Esophagus squamous epithelium (tissue), 5 donors: ENCODE measurements around the gene C3orf62. TPM values are rescaled to one million over a fixed set of nuclear protein-coding genes. Genes with fewer than 3 reads are reported as not detected.
A peak's percentile ranks its signal among the peaks of the same experiment; 100 is the strongest.

ENCODE experiments used
- DNase-seq: peaks from one replicate; lab custom pipeline; 2025; lab: John Stamatoyannopoulos, UW
- H3K27ac ChIP-seq, 4 donors: fragments of 200-600 bp; sonication (generic); one replicate each; pipeline ENCODE4 v1.5.1; 2016 to 2019; ENCODE audit warnings: mild to moderate bottlenecking in 1 of 4
- H3K27me3 ChIP-seq, 4 donors: fragments of 200-600 bp; sonication (generic); 1 replicate in 3 of 4; 2 replicates in 1 of 4; pipeline versions ENCODE4 v1.5.1 to v1.6.0; 2017 to 2021; ENCODE audit warnings: antibody characterized with exemption in 1 of 4
- H3K36me3 ChIP-seq, 3 donors: fragments of 200-600 bp; sonication (generic); one replicate each; pipeline ENCODE4 v1.5.1; 2016 to 2019
- H3K4me1 ChIP-seq, 3 donors: fragments of 200-600 bp; sonication (generic); one replicate each; pipeline ENCODE4 v1.5.1; 2017 to 2019
- H3K4me3 ChIP-seq, 4 donors: fragments of 200-600 bp; sonication (generic); 1 replicate in 3 of 4; 2 replicates in 1 of 4; pipeline ENCODE4 v1.5.1; 2016 to 2019; ENCODE audit warnings: mild to moderate bottlenecking in 2 of 4, moderate library complexity in 1 of 4
- H3K9me3 ChIP-seq, 3 donors: fragments of 200-600 bp; sonication (generic); one replicate each; pipeline ENCODE4 v1.5.1; 2016 to 2019
- POLR2A ChIP-seq, 4 donors: fragments of 450-650 bp; IDR thresholded peaks; one replicate each; pipeline ENCODE4 v1.6.1; 2017; ENCODE audit warnings: antibody characterized with exemption in 4 of 4, mild to moderate bottlenecking in 4 of 4, moderate library complexity in 3 of 4
- whole genome bisulfite sequencing, 2 donors: methylation state at CpG; one replicate each; pipeline ENCODE4 v1.1.5; 2018; 5-methylcytosine and 5-hydroxymethylcytosine counted together
- intact Hi-C: fragments of 100-400 bp; cut with DNase I; formaldehyde crosslinking; loops from one replicate; pipeline ENCODE4 v1.15.0; 2022
- total RNA-seq, 4 donors: library from RNA; depleted of rRNA; stranded (reverse); fragments of >200 nt; gene quantifications; one replicate each; pipeline ENCODE4 v1.1.0, GENCODE V29; 2016
- TF ChIP-seq, protein P1 (sequence below), 6 experiments: fragments of 450-650 bp in 4 of 6; fragments of 200-600 bp in 2 of 6; sonication (generic) in 2 of 6; IDR thresholded peaks; one replicate each; pipeline ENCODE4 v1.5.1; 2016 to 2019; ENCODE audit warnings: antibody characterized with exemption in 6 of 6, mild to moderate bottlenecking in 4 of 6, moderate library complexity in 4 of 6
- donor health status: DM: yes; HTN: yes; CAD: no.

The C3orf62 gene
- total RNA-seq, 4 donors from 2014 or later, result 1.8 to 3.6 (median 3.0) TPM

- no peaks in the 10 kb centered on the region for H3K27me3 ChIP-seq
- H3K9me3 ChIP-seq, result no peaks in the 10 kb centered on the region
- peaks cover 0 to 33% (median 3%) of the 10 kb centered on the region in 3 donors for H3K4me1 ChIP-seq
- H3K36me3 ChIP-seq, result no peaks in the 10 kb centered on the region
- no peak for TF ChIP-seq POLR2A (IDR thresholded peaks at IDR 0.05)
- TF ChIP-seq, protein P1, sequence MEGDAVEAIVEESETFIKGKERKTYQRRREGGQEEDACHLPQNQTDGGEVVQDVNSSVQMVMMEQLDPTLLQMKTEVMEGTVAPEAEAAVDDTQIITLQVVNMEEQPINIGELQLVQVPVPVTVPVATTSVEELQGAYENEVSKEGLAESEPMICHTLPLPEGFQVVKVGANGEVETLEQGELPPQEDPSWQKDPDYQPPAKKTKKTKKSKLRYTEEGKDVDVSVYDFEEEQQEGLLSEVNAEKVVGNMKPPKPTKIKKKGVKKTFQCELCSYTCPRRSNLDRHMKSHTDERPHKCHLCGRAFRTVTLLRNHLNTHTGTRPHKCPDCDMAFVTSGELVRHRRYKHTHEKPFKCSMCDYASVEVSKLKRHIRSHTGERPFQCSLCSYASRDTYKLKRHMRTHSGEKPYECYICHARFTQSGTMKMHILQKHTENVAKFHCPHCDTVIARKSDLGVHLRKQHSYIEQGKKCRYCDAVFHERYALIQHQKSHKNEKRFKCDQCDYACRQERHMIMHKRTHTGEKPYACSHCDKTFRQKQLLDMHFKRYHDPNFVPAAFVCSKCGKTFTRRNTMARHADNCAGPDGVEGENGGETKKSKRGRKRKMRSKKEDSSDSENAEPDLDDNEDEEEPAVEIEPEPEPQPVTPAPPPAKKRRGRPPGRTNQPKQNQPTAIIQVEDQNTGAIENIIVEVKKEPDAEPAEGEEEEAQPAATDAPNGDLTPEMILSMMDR (IDR thresholded peaks at IDR 0.05), result no peak
- H3K4me3 ChIP-seq, result no peak overlapping the region
- H3K27ac ChIP-seq, result peak overlapping the region in 1 of 4 donors; percentile 25
- intact Hi-C loops, result no loop called here
- DNase-seq, result no peak
- 75 to 95% methylated on average over 4 to 5 of the region's 6 CpGs for WGBS, 2 donors
Observed at GRCh38 chr3:49263159-49263889, 13.7 kb downstream of the C3orf62 start.

GRCh38 chr3:49260806-49261324 is 16.2 kb downstream of the C3orf62 start:
- Histone ChIP-seq H3K36me3 (no peaks in the 10 kb centered on the region), H3K4me1 (peaks cover 0 to 29% (median 3%) of the 10 kb centered on the region in 3 donors), H3K27me3 (no peaks in the 10 kb centered on the region), H3K4me3 (no peak overlapping the region), H3K9me3 (no peaks in the 10 kb centered on the region), H3K27ac (peak overlapping the region in 3 of 4 donors; percentile 25 to 31 (median 26))
- intact Hi-C loops, result no loop called here
- no peak for TF ChIP-seq POLR2A (IDR thresholded peaks at IDR 0.05)
- 77% methylated on average over 5 of the region's 5 CpGs for WGBS, 2 donors
- no peak for DNase-seq

DNA sequence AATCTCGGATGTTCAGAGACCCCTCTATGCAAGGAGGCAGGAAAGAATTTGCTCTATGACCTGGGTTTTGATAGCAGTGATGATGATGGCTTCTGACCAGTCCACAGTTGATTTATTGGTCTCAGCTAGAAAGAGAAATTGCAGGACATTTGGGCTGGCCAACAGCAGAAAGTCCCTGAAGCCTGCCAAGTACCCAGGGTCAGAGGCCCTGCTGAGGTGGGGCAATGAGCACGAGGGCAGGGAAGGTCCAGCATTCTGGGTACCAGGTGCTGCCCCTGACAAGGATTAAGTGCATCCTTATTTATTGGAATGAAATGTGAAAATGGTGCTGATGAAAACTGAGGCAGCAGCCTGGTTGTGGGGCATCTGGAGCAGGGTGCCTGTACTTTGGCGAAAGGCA is 19.8 kb downstream of the C3orf62 start:
- TF ChIP-seq, protein P1 (IDR thresholded peaks at IDR 0.05), result no peak
- no peak for TF ChIP-seq POLR2A (IDR thresholded peaks at IDR 0.05)
- intact Hi-C loops, result no loop called here
- H3K27me3 ChIP-seq, result no peaks in the 10 kb centered on the region
- no peaks in the 10 kb centered on the region for H3K36me3 ChIP-seq
- H3K4me3 ChIP-seq, result no peak overlapping the region
- 61 to 81% methylated on average over 3 of the region's 3 CpGs for WGBS, 2 donors
- no peak for DNase-seq
- no peaks in the 10 kb centered on the region for H3K9me3 ChIP-seq
- peaks cover 0 to 31% (median 3%) of the 10 kb centered on the region in 3 donors for H3K4me1 ChIP-seq
- H3K27ac ChIP-seq, result no peak overlapping the region

- no peak for DNase-seq
- H3K4me3 ChIP-seq, result no peak overlapping the region
- H3K9me3 ChIP-seq, result no peaks in the 10 kb centered on the region
- H3K4me1 ChIP-seq, result peaks cover 0 to 21% (median 3%) of the 10 kb centered on the region in 3 donors
- H3K36me3 ChIP-seq, result no peaks in the 10 kb centered on the region
- 61 to 73% methylated on average over 4 to 5 of the region's 6 CpGs for WGBS, 2 donors
- intact Hi-C loops, result no loop called here
- H3K27ac ChIP-seq, result no peak overlapping the region
- TF ChIP-seq, protein P1 (IDR thresholded peaks at IDR 0.05), result no peak
- no peak for TF ChIP-seq POLR2A (IDR thresholded peaks at IDR 0.05)
- no peaks in the 10 kb centered on the region for H3K27me3 ChIP-seq
Observed at GRCh38 chr3:49255718-49256511, 21.1 kb downstream of the C3orf62 start.

- peaks cover 0 to 19% (median 0%) of the 10 kb centered on the region in 3 donors for H3K4me1 ChIP-seq
- TF ChIP-seq POLR2A (IDR thresholded peaks at IDR 0.05), result no peak
- TF ChIP-seq, protein P1 (IDR thresholded peaks at IDR 0.05), result no peak
Observed at GRCh38 chr3:49255112-49255511, 21.9 kb downstream of the C3orf62 start.

More at GRCh38 chr3:49255112-49255511, 21.9 kb downstream of the C3orf62 start:
- Histone ChIP-seq H3K27ac (no peak overlapping the region), H3K27me3 (no peaks in the 10 kb centered on the region), H3K9me3 (no peaks in the 10 kb centered on the region), H3K36me3 (no peaks in the 10 kb centered on the region), H3K4me3 (no peak overlapping the region)
- DNase-seq, result no peak
- intact Hi-C loops, result no loop called here
- 62 to 64% methylated on average over 1 of the region's 1 CpG for WGBS, 2 donors
